Mesenchymal stem cell (in vitro differentiated cells and primary cell): ENCODE results near the gene WNT2.

Experiments used
- DNase-seq: peaks from one replicate; pipeline ENCODE4 v3.0.0-alpha.2; 2013
- H2AFZ ChIP-seq: one replicate; pipeline ENCODE4 v1.6.1; 2013; ENCODE audit warnings: low read depth, mild to moderate bottlenecking, control low read depth, inconsistent platforms, low read length, moderate library complexity
- H2AK5ac ChIP-seq: 2 replicates; pipeline ENCODE4 v1.6.1; 2013; ENCODE audit warnings: low read length, moderate library complexity, mild to moderate bottlenecking, inconsistent platforms; ENCODE audit not compliant: severe bottlenecking
- H2BK120ac ChIP-seq: one replicate; pipeline ENCODE4 v1.6.1; 2013; ENCODE audit warnings: low read depth, mild to moderate bottlenecking, inconsistent platforms, low read length, moderate library complexity
- H2BK12ac ChIP-seq, 2 experiments: one replicate each; pipeline ENCODE4 v1.6.1; 2013; ENCODE audit warnings: inconsistent platforms in 2 of 2, low read length in 2 of 2, mild to moderate bottlenecking in 2 of 2, moderate library complexity in 2 of 2, control low read depth in 1 of 2
- H2BK15ac ChIP-seq: one replicate; pipeline ENCODE4 v1.6.1; 2013; ENCODE audit warnings: mild to moderate bottlenecking, low read depth, inconsistent platforms; ENCODE audit not compliant: poor library complexity, severe bottlenecking
- H2BK5ac ChIP-seq: 2 replicates; pipeline ENCODE4 v1.6.1; 2013; ENCODE audit warnings: low read depth, mild to moderate bottlenecking, low read length, control low read depth, inconsistent platforms; ENCODE audit not compliant: poor library complexity, severe bottlenecking
- H3K14ac ChIP-seq, 2 experiments: one replicate each; pipeline ENCODE4 v1.6.1; 2013; ENCODE audit warnings: inconsistent platforms in 2 of 2, low read length in 2 of 2, control low read depth in 1 of 2, mild to moderate bottlenecking in 1 of 2, moderate library complexity in 1 of 2
- H3K18ac ChIP-seq, 2 experiments: one replicate each; pipeline ENCODE4 v1.6.1; 2013; ENCODE audit warnings: inconsistent platforms in 2 of 2, low read length in 2 of 2, control low read depth in 1 of 2, low read depth in 1 of 2, mild to moderate bottlenecking in 1 of 2
- H3K23ac ChIP-seq, 2 experiments: one replicate each; pipeline ENCODE4 v1.6.1; 2013; ENCODE audit warnings: inconsistent platforms in 2 of 2, low read length in 2 of 2, mild to moderate bottlenecking in 2 of 2, moderate library complexity in 2 of 2, control low read depth in 1 of 2
- H3K27ac ChIP-seq: 2 replicates; pipeline ENCODE4 v1.5.1; 2013; ENCODE audit warnings: mild to moderate bottlenecking, moderate library complexity, low read length, control low read depth, inconsistent platforms; ENCODE audit not compliant: poor library complexity, severe bottlenecking
- H3K27me3 ChIP-seq, 2 experiments: 2 replicates each; pipeline versions ENCODE4 v1.6.1 to v1.7.0; 2013; ENCODE audit warnings: low read length in 2 of 2, mild to moderate bottlenecking in 2 of 2, moderate library complexity in 2 of 2, control low read depth in 1 of 2, inconsistent platforms in 1 of 2; ENCODE audit not compliant: control insufficient read depth in 1 of 2, insufficient read depth in 1 of 2
- H3K36me3 ChIP-seq, 2 experiments: 2 replicates each; pipeline versions ENCODE4 v1.6.1 to v1.7.0; 2013; ENCODE audit warnings: low read length in 2 of 2, control low read depth in 1 of 2, inconsistent platforms in 1 of 2, low read depth in 1 of 2, mild to moderate bottlenecking in 1 of 2; ENCODE audit not compliant: insufficient read depth in 2 of 2, control insufficient read depth in 1 of 2
- H3K4ac ChIP-seq, 2 experiments: one replicate each; pipeline ENCODE4 v1.6.1; 2013; ENCODE audit warnings: inconsistent platforms in 2 of 2, low read length in 2 of 2, mild to moderate bottlenecking in 2 of 2, moderate library complexity in 2 of 2, control low read depth in 1 of 2, low read depth in 1 of 2
- H3K4me1 ChIP-seq: 2 replicates; pipeline ENCODE4 v1.6.1; 2013; ENCODE audit warnings: low read depth, low read length, control low read depth; ENCODE audit not compliant: control insufficient read depth, insufficient read depth
- H3K4me2 ChIP-seq: 2 replicates; pipeline ENCODE4 v1.6.1; 2013; ENCODE audit warnings: low read length, mild to moderate bottlenecking, inconsistent platforms; ENCODE audit not compliant: poor library complexity, severe bottlenecking
- H3K4me3 ChIP-seq, 2 experiments: 2 replicates each; pipeline versions ENCODE4 v1.5.1 to v1.7.0; 2013; ENCODE audit warnings: low read length in 2 of 2, mild to moderate bottlenecking in 2 of 2, control low read depth in 1 of 2, low read depth in 1 of 2; ENCODE audit not compliant: insufficient read depth in 1 of 2
- H3K79me1 ChIP-seq: replicated peaks from 2 replicates; pipeline ENCODE4 v1.6.1; 2013; ENCODE audit warnings: mild to moderate bottlenecking, control low read depth, low read length, inconsistent platforms; ENCODE audit not compliant: poor library complexity, severe bottlenecking
- H3K9ac ChIP-seq: 2 replicates; pipeline ENCODE4 v1.7.0; 2013; ENCODE audit warnings: mild to moderate bottlenecking, low read length, moderate library complexity
- H3K9me3 ChIP-seq: 2 replicates; pipeline ENCODE4 v1.7.0; 2013; ENCODE audit warnings: mild to moderate bottlenecking, low read length; ENCODE audit not compliant: control insufficient read depth
- H4K8ac ChIP-seq: one replicate; pipeline ENCODE4 v1.6.1; 2013; ENCODE audit warnings: inconsistent platforms, mild to moderate bottlenecking, low read length, moderate library complexity
- H4K91ac ChIP-seq: one replicate; pipeline ENCODE4 v1.6.1; 2013; ENCODE audit warnings: mild to moderate bottlenecking, low read length, inconsistent platforms
- WGBS: methylation state at CpG from one replicate; pipeline ENCODE4 v1.1.7; 2013; ENCODE audit warnings: mixed read lengths; 5-methylcytosine and 5-hydroxymethylcytosine counted together

WNT2 gene

DNA sequence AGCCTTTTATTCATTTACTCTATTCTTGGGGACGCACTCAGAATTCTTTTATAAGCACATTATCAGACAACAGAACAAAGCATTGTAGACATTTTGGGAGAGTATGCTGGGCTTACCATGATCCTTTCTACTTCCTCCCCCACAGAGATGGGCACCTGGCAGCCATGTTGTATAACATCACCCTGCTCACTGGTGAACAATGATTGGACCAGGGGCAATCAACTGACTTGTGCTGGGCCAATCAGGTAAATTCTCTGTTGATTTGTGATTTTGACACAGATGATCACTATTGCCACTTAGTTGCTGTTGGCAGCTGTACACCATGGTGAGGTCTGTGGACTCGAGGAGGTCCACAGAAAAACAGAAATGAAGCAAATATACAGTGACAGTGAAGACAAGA is 43.7 kb downstream of the WNT2 start:
- 94% methylated on average over 2 of the region's 2 CpGs for WGBS
- Histone ChIP-seq H3K27me3 (no peaks in the 10 kb centered on the region), H2BK120ac (no peak overlapping the region), H3K4me1 (peaks cover 2% of the 10 kb centered on the region), H2BK5ac (no peak overlapping the region), H2BK15ac (no peak overlapping the region), H3K36me3 (no peaks in the 10 kb centered on the region), H3K18ac (no peak overlapping the region), H2BK12ac (no peak overlapping the region), H3K27ac (no peak overlapping the region), H3K14ac (no peak overlapping the region), H3K23ac (no peak overlapping the region), H3K79me1 (no peaks in the 10 kb centered on the region), H3K4me2 (no peak overlapping the region), H3K9ac (peak overlapping the region; percentile 40), H4K8ac (no peak overlapping the region), H3K4ac (no peak overlapping the region), H2AK5ac (no peak overlapping the region), H3K4me3 (no peak overlapping the region), H3K9me3 (no peaks in the 10 kb centered on the region), H4K91ac (no peak overlapping the region), H2AFZ (no peak overlapping the region)
- DNase-seq: no peak

DNA sequence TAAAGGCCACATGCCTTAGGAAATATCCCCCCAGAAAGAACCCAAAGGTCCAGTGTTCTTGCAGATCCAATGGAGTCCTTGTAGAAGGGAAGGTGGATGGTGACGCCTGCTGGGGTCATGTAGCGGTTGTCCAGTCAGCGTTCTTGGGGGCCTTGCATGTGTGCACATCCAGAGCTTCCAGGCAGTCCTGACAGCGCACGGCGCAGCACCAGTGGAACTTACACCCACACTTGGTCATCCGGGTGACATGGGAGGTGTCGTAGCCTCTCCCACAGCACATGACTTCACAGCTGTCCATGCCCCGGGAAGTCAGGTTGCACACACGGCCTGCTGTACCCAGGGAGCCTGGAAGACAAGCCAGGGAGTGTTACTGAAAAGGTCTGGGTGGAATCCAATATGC is 44.8 kb downstream of the WNT2 start:
- H3K4ac ChIP-seq: no peak overlapping the region
- no peak overlapping the region for H3K18ac ChIP-seq
- no peak overlapping the region for H4K91ac ChIP-seq
- no peaks in the 10 kb centered on the region for H3K79me1 ChIP-seq
- no peak overlapping the region for H3K23ac ChIP-seq
- no peaks in the 10 kb centered on the region for H3K4me1 ChIP-seq
- H3K9me3 ChIP-seq: no peaks in the 10 kb centered on the region
- H4K8ac ChIP-seq: no peak overlapping the region
- H3K4me3 ChIP-seq: no peak overlapping the region
- no peak overlapping the region for H2AK5ac ChIP-seq
- H2BK15ac ChIP-seq: no peak overlapping the region
- no peak overlapping the region for H2BK5ac ChIP-seq
- H3K14ac ChIP-seq: peak overlapping the region in 1 of 2 experiments; percentile 90
- no peak for DNase-seq
- 96% methylated on average over 10 of the region's 10 CpGs for whole genome bisulfite sequencing
- no peaks in the 10 kb centered on the region for H3K27me3 ChIP-seq
- H2BK120ac ChIP-seq: no peak overlapping the region
- no peak overlapping the region for H2AFZ ChIP-seq
- no peak overlapping the region for H2BK12ac ChIP-seq
- no peak overlapping the region for H3K27ac ChIP-seq
- no peak overlapping the region for H3K9ac ChIP-seq
- no peaks in the 10 kb centered on the region for H3K36me3 ChIP-seq
- H3K4me2 ChIP-seq: no peak overlapping the region

DNA sequence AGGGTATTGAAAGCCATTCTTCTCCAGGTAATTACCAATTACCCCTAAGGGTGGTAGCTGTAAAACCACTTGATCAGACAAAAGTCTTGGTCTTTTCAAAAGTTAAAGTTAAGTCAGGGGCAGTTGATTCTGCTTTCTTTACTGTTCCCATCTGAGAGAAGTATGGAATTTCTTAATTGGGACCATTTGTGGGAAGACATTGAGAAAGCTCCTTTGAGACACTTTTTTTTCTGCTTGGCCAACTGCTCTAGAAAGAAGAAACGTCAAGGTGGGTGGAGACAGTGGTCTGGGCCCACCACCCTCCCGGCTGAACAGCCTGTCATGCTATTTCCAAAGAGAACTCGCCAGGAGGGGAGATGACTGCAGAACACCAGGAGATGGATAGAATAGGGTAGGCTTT is 45.3 kb downstream of the WNT2 start:
- no peak overlapping the region for H3K18ac ChIP-seq
- no peak overlapping the region for H4K8ac ChIP-seq
- no peak for DNase-seq
- no peak overlapping the region for H2BK5ac ChIP-seq
- H4K91ac ChIP-seq: no peak overlapping the region
- H2BK120ac ChIP-seq: no peak overlapping the region
- no peaks in the 10 kb centered on the region for H3K4me1 ChIP-seq
- no peaks in the 10 kb centered on the region for H3K9me3 ChIP-seq
- no peak overlapping the region for H2AFZ ChIP-seq
- H3K4me3 ChIP-seq: no peak overlapping the region
- no peak overlapping the region for H3K14ac ChIP-seq
- WGBS: 91% methylated on average over 3 of the region's 3 CpGs
- no peak overlapping the region for H2AK5ac ChIP-seq
- no peaks in the 10 kb centered on the region for H3K36me3 ChIP-seq
- no peak overlapping the region for H3K4me2 ChIP-seq
- no peaks in the 10 kb centered on the region for H3K27me3 ChIP-seq
- no peak overlapping the region for H3K4ac ChIP-seq
- H2BK15ac ChIP-seq: no peak overlapping the region
- no peak overlapping the region for H3K9ac ChIP-seq
- no peak overlapping the region for H3K27ac ChIP-seq
- H2BK12ac ChIP-seq: no peak overlapping the region
- H3K79me1 ChIP-seq: no peaks in the 10 kb centered on the region
- no peak overlapping the region for H3K23ac ChIP-seq

DNA sequence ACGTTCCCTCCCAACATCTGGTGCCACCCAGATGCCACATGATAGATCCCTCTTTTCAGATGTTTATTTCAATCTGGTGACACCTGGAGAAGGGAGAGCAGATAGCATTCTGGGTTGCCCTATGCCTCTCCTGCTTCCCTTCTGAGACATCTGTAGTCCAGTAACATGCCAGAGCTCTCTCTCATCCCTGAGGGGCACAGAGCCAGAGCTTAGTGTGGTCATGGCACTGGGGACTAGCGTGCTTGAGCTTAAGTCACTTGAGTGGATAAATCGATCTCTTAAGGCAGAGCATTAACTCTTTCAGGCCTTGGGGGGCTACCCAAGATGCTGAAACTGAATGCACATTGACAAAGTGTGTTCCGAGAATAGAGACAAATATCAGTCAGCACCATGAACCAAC is 47.9 kb downstream of the WNT2 start:
- Histone ChIP-seq H4K8ac (no peak overlapping the region), H3K36me3 (no peaks in the 10 kb centered on the region), H2BK12ac (peak overlapping the region in 1 of 2 experiments; percentile 37), H3K4me1 (peaks cover 3% of the 10 kb centered on the region), H3K4ac (no peak overlapping the region), H3K27me3 (no peaks in the 10 kb centered on the region), H2AK5ac (no peak overlapping the region), H3K23ac (no peak overlapping the region), H3K9ac (no peak overlapping the region), H2AFZ (no peak overlapping the region), H3K18ac (no peak overlapping the region), H3K4me2 (no peak overlapping the region), H2BK15ac (no peak overlapping the region), H2BK5ac (no peak overlapping the region), H3K27ac (no peak overlapping the region), H3K14ac (no peak overlapping the region), H3K9me3 (no peaks in the 10 kb centered on the region), H3K4me3 (no peak overlapping the region), H2BK120ac (no peak overlapping the region), H4K91ac (no peak overlapping the region), H3K79me1 (no peaks in the 10 kb centered on the region)
- WGBS: 92% methylated on average over 4 of the region's 4 CpGs
- no peak for DNase-seq
